Hepatocyte (in vitro differentiated cells): Measurements from ENCODE around the gene DOLPP1. TPM values are rescaled to one million over a fixed set of nuclear protein-coding genes. Genes with fewer than 3 reads are reported as not detected.
"Not testable (repeated sequence)": the region's sequence is repeated elsewhere in the genome, so short reads cannot be mapped to it uniquely, and the experiment has no call there.

ENCODE experiments used
- DNase-seq: peaks from one replicate; pipeline ENCODE4 v3.0.0-alpha.2; 2016; ENCODE audit warnings: low spot score
- H2AFZ ChIP-seq: fragments of 200-600 bp; sonication (generic); 2 replicates; pipeline ENCODE4 v1.6.0; 2016; ENCODE audit warnings: antibody characterized with exemption, mild to moderate bottlenecking
- H3K27ac ChIP-seq: fragments of 200-600 bp; sonication (generic); 2 replicates; pipeline ENCODE4 v1.5.1; 2016; ENCODE audit warnings: mild to moderate bottlenecking
- H3K27me3 ChIP-seq: fragments of 200-600 bp; sonication (generic); 2 replicates; pipeline ENCODE4 v1.6.1; 2016
- H3K36me3 ChIP-seq: fragments of 200-600 bp; sonication (generic); replicated peaks from 2 replicates; pipeline ENCODE4 v1.5.1; 2016; ENCODE audit warnings: low read depth; ENCODE audit not compliant: insufficient read depth
- H3K4me1 ChIP-seq: fragments of 200-600 bp; sonication (generic); 2 replicates; pipeline ENCODE4 v1.5.1; 2016; ENCODE audit warnings: mild to moderate bottlenecking, moderate library complexity; ENCODE audit not compliant: insufficient read depth
- H3K4me2 ChIP-seq: fragments of 200-600 bp; sonication (generic); 2 replicates; pipeline ENCODE4 v1.6.0; 2016
- H3K4me3 ChIP-seq: fragments of 200-600 bp; sonication (generic); 2 replicates; pipeline ENCODE4 v1.5.1; 2016; ENCODE audit warnings: mild to moderate bottlenecking
- H3K79me2 ChIP-seq: fragments of 200-600 bp; sonication (generic); 2 replicates; pipeline ENCODE4 v1.6.0; 2017; ENCODE audit warnings: mild to moderate bottlenecking
- H3K9me2 ChIP-seq: fragments of 200-600 bp; sonication (generic); replicated peaks from 2 replicates; pipeline ENCODE4 v1.6.0; 2017; ENCODE audit warnings: mild to moderate bottlenecking; ENCODE audit not compliant: insufficient read depth
- H3K9me3 ChIP-seq: fragments of 200-600 bp; sonication (generic); 2 replicates; pipeline ENCODE4 v1.5.1; 2016; ENCODE audit warnings: low read depth, mild to moderate bottlenecking
- H4K20me1 ChIP-seq: fragments of 200-600 bp; sonication (generic); 2 replicates; pipeline ENCODE4 v1.6.0; 2016; ENCODE audit warnings: mild to moderate bottlenecking; ENCODE audit not compliant: insufficient read depth, poor library complexity, severe bottlenecking
- EZH2 ChIP-seq: fragments of 200-600 bp; sonication (generic); IDR thresholded peaks from 2 replicates; pipeline ENCODE4 v1.6.1; 2016; ENCODE audit warnings: antibody characterized with exemption, mild to moderate bottlenecking, borderline replicate concordance
- EZH2phosphoT487 ChIP-seq: fragments of 200-600 bp; sonication (generic); IDR thresholded peaks from one replicate; pipeline ENCODE4 v1.6.1; 2018; ENCODE audit warnings: antibody characterized with exemption, mild to moderate bottlenecking, low read depth, moderate library complexity; ENCODE audit not compliant: unreplicated experiment, severe bottlenecking
- WGBS: methylation state at CpG from one replicate; pipeline ENCODE4 v1.1.6; 2016; ENCODE audit warnings: low lambda C conversion rate; ENCODE audit errors: missing lambda C conversion rate; 5-methylcytosine and 5-hydroxymethylcytosine counted together
- polyA plus RNA-seq: library from polyadenylated mRNA; unstranded; fragments of >200 nt; fragmentation: Nextera tagmentation; extraction: Ambion mirVana; gene quantifications from 2 replicates; pipeline ENCODE4 v1.2.1, GENCODE V29; 2016
- total RNA-seq: library from RNA; depleted of rRNA; stranded (reverse); fragments of >200 nt; gene quantifications from 2 replicates; pipeline ENCODE4 v1.2.3, GENCODE V29; 2014
- TF ChIP-seq, protein P1 (sequence below): fragments of 200-600 bp; sonication (generic); IDR thresholded peaks from 2 replicates; pipeline ENCODE4 v1.5.1; 2016; ENCODE audit warnings: antibody characterized with exemption, mild to moderate bottlenecking; ENCODE audit not compliant: poor library complexity

DOLPP1 gene
- total and polyA plus RNA-seq, 2 experiments from 2014 or later = 16.2 to 20.6 TPM

DNA sequence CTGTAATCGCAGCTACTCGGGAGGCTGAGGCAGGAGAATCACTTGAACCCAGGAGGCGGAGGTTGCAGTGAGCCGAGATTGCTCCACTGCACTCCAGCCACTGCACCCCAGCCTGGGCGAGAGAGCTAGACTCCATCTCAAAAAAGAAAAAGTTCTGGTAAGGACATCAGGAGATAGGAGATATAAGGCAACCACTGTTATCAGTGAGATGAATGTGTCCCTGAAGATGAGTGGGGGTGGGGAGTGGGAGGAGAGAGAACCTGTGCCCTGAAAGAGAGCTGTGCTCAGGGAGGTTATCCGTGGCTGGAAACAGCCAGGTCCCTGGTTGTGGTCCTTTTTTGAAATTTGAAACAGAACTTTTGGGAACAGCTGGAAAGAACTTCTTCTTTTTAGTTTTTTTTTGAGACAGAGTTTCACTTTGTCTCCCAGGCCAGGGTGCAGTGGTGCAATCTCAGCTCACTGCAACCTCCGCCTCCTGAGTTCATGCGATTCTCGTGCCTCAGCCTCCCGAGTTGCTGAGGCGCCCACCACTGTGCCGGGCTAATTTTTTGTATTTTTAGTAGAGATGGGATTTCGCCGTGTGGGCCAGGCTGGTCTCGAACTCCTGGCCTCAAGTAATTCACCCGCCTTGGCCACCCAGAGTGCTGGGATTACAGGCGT is 32.9 kb downstream of the DOLPP1 start:
- Histone ChIP-seq H3K79me2 (peaks cover 75% of the 10 kb centered on the region), H3K4me1 (peaks cover 8% of the 10 kb centered on the region), H3K4me3 (no peak overlapping the region), H3K27ac (no peak overlapping the region), H4K20me1 (peaks cover 7% of the 10 kb centered on the region), H3K9me3 (no peaks in the 10 kb centered on the region), H3K4me2 (no peak overlapping the region), H3K9me2 (no peaks in the 10 kb centered on the region), H3K36me3 (no peaks in the 10 kb centered on the region), H3K27me3 (no peaks in the 10 kb centered on the region), H2AFZ (no peak overlapping the region)
- DNase-seq = no peak
- WGBS = 91% methylated on average over 17 of the region's 17 CpGs
- no peak for TF ChIP-seq EZH2
- TF ChIP-seq, protein P1, sequence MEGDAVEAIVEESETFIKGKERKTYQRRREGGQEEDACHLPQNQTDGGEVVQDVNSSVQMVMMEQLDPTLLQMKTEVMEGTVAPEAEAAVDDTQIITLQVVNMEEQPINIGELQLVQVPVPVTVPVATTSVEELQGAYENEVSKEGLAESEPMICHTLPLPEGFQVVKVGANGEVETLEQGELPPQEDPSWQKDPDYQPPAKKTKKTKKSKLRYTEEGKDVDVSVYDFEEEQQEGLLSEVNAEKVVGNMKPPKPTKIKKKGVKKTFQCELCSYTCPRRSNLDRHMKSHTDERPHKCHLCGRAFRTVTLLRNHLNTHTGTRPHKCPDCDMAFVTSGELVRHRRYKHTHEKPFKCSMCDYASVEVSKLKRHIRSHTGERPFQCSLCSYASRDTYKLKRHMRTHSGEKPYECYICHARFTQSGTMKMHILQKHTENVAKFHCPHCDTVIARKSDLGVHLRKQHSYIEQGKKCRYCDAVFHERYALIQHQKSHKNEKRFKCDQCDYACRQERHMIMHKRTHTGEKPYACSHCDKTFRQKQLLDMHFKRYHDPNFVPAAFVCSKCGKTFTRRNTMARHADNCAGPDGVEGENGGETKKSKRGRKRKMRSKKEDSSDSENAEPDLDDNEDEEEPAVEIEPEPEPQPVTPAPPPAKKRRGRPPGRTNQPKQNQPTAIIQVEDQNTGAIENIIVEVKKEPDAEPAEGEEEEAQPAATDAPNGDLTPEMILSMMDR = no peak

- DNase-seq = no peak
- TF ChIP-seq EZH2phosphoT487 = no peak
- TF ChIP-seq EZH2 = no peak
- TF ChIP-seq, protein P1 = no peak
- WGBS = 85% methylated on average over 4 of the region's 4 CpGs
- H3K9me2 ChIP-seq = no peaks in the 10 kb centered on the region
- H3K4me1 ChIP-seq = no peaks in the 10 kb centered on the region
- no peak overlapping the region for H3K4me2 ChIP-seq
- no peak overlapping the region for H3K27ac ChIP-seq
- peaks cover 3% of the 10 kb centered on the region for H4K20me1 ChIP-seq
- no peaks in the 10 kb centered on the region for H3K9me3 ChIP-seq
- H2AFZ ChIP-seq = no peak overlapping the region
- no peaks in the 10 kb centered on the region for H3K36me3 ChIP-seq
- no peak overlapping the region for H3K4me3 ChIP-seq
- H3K27me3 ChIP-seq = no peaks in the 10 kb centered on the region
- H3K79me2 ChIP-seq = peaks cover 60% of the 10 kb centered on the region
Measured at GRCh38 chr9:129118799-129119198, 37.9 kb downstream of the DOLPP1 start.

GRCh38 chr9:129121483-129121882 is 40.6 kb downstream of the DOLPP1 start:
- TF ChIP-seq EZH2phosphoT487 = no peak
- H3K27me3 ChIP-seq = no peaks in the 10 kb centered on the region
- 85% methylated on average over 3 of the region's 3 CpGs for WGBS
- H3K4me3 ChIP-seq = no peak overlapping the region
- H2AFZ ChIP-seq = no peak overlapping the region
- DNase-seq = no peak
- H4K20me1 ChIP-seq = no peaks in the 10 kb centered on the region
- H3K4me1 ChIP-seq = peaks cover 3% of the 10 kb centered on the region
- H3K9me3 ChIP-seq = no peaks in the 10 kb centered on the region
- H3K79me2 ChIP-seq = peaks cover 36% of the 10 kb centered on the region
- H3K27ac ChIP-seq = no peak overlapping the region
- H3K9me2 ChIP-seq = no peaks in the 10 kb centered on the region
- H3K36me3 ChIP-seq = no peaks in the 10 kb centered on the region
- H3K4me2 ChIP-seq = no peak overlapping the region

- Histone ChIP-seq H3K4me3 (no peak overlapping the region), H2AFZ (no peak overlapping the region), H3K27ac (no peak overlapping the region), H3K9me3 (no peaks in the 10 kb centered on the region), H3K9me2 (no peaks in the 10 kb centered on the region), H3K4me2 (no peak overlapping the region), H3K36me3 (no peaks in the 10 kb centered on the region), H3K79me2 (peaks cover 30% of the 10 kb centered on the region), H4K20me1 (no peaks in the 10 kb centered on the region), H3K27me3 (no peaks in the 10 kb centered on the region), H3K4me1 (peaks cover 3% of the 10 kb centered on the region)
- WGBS = 100% methylated on average over 1 of the region's 1 CpG
- no peak for DNase-seq
- TF ChIP-seq EZH2phosphoT487 (no peak), EZH2 (no peak)
- TF ChIP-seq, protein P1 = no peak
Measured at GRCh38 chr9:129122133-129122532, 41.2 kb downstream of the DOLPP1 start.

DNA sequence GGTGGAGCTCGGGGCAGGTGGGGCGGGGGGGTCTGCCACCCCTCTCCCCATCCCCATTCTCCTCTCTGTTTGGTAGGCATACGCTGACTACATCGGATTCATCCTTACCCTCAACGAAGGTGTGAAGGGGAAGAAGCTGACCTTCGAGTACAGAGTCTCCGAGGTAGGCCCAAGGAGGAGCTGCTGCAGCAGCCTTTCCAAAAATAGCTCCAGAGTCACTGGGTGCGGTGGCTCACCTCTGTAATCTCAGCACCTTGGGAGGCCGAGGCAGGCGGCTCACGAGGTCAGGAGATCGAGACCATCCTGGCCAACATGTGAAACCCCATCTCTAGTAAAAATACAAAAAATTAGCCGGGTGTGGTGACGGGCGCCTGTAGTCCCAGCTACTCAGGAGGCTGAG is 42.1 kb downstream of the DOLPP1 start:
- not testable (repeated sequence) for H3K9me2 ChIP-seq, H2AFZ ChIP-seq, H3K4me1 ChIP-seq, H3K4me2 ChIP-seq, H3K27ac ChIP-seq, H3K36me3 ChIP-seq, DNase-seq, H3K4me3 ChIP-seq, H3K9me3 ChIP-seq, H4K20me1 ChIP-seq, H3K27me3 ChIP-seq
- peaks cover 21% of the 10 kb centered on the region for H3K79me2 ChIP-seq
- 98% methylated on average over 15 of the region's 15 CpGs for WGBS
